Measurements from ENCODE around the gene EPG5.
"Not testable (repeated sequence)": the region's sequence is repeated elsewhere in the genome, so short reads cannot be mapped to it uniquely, and the experiment has no call there.

Gene EPG5

GRCh38 chr18:45995461-45995860, 28.3 kb upstream of the EPG5 start:
- H3K27ac ChIP-seq (ENCODE audit: insufficient read depth in 1 of 2, low read depth in 1 of 2, low read length in 2 of 2, poor library complexity in 1 of 2, severe bottlenecking in 2 of 2): no peak overlapping the region
- H3K36me3 ChIP-seq (ENCODE audit: control insufficient read depth in 4 of 4, insufficient read depth in 4 of 4, low read length in 3 of 4): peaks cover 5 to 48% (median 20%) of the 10 kb centered on the region in 4 experiments
- peaks cover 10 to 22% (median 11%) of the 10 kb centered on the region in 4 experiments for H3K4me1 ChIP-seq (ENCODE audit: control extremely low read depth in 1 of 4, control insufficient read depth in 4 of 4, insufficient read depth in 4 of 4, low read length in 3 of 4)
- no peaks in the 10 kb centered on the region for H3K9me3 ChIP-seq (ENCODE audit: control extremely low read depth in 1 of 5, control insufficient read depth in 4 of 5, insufficient read depth in 2 of 5, low read depth in 1 of 5, low read length in 4 of 5)
- H3K27me3 ChIP-seq (replicated peaks in 2 of 5; ENCODE audit: control insufficient read depth in 4 of 5, insufficient read depth in 5 of 5, low read length in 4 of 5): no peaks in the 10 kb centered on the region
- H3K4me3 ChIP-seq (ENCODE audit: control insufficient read depth in 1 of 7, extremely low read depth in 1 of 7, insufficient read depth in 4 of 7, low read depth in 2 of 7, low read length in 6 of 7): no peak overlapping the region
- DNase-seq: no peak
- WGBS (ENCODE audit: insufficient coverage): no CpG with 5 or more reads among the region's 3 CpGs
- CTCF ChIA-PET: interaction anchor here (3.7 kb wide), 1 partner anchor 78 kb away, joined by 14 read pairs; no protein-coding TSS in a partner anchor
- POLR2A ChIA-PET: no interaction called here

GRCh38 chr18:45993438-45993837, 26.3 kb upstream of the EPG5 start:
- POLR2A ChIA-PET: no interaction called here
- peaks cover 14 to 62% (median 30%) of the 10 kb centered on the region in 4 experiments for H3K36me3 ChIP-seq (ENCODE audit: control insufficient read depth in 4 of 4, insufficient read depth in 4 of 4, low read length in 3 of 4)

GRCh38 chr18:45992527-45992926, 25.4 kb upstream of the EPG5 start:
- ChIA-PET POLR2A (interaction anchor here (0.6 kb wide), 1 partner anchor 281 kb away, joined by 3 read pairs; no protein-coding TSS in a partner anchor), CTCF (interaction anchor here (0.9 to 1.4 kb wide), 3 partner anchors 10 to 81 kb away, joined by 3 to 4 read pairs (median 3); no protein-coding TSS in a partner anchor)
- H3K27me3 ChIP-seq (replicated peaks in 2 of 5; ENCODE audit: control insufficient read depth in 4 of 5, insufficient read depth in 5 of 5, low read length in 4 of 5); DNase-seq; H3K9me3 ChIP-seq (ENCODE audit: control extremely low read depth in 1 of 5, control insufficient read depth in 4 of 5, insufficient read depth in 2 of 5, low read depth in 1 of 5, low read length in 4 of 5); H3K4me1 ChIP-seq (ENCODE audit: control extremely low read depth in 1 of 4, control insufficient read depth in 4 of 4, insufficient read depth in 4 of 4, low read length in 3 of 4); H3K27ac ChIP-seq (ENCODE audit: insufficient read depth in 1 of 2, low read depth in 1 of 2, low read length in 2 of 2, poor library complexity in 1 of 2, severe bottlenecking in 2 of 2); H3K4me3 ChIP-seq (ENCODE audit: control insufficient read depth in 1 of 7, extremely low read depth in 1 of 7, insufficient read depth in 4 of 7, low read depth in 2 of 7, low read length in 6 of 7): not testable (repeated sequence)
- WGBS (ENCODE audit: insufficient coverage): 100% methylated on average over 4 of the region's 6 CpGs
- H3K36me3 ChIP-seq (ENCODE audit: control insufficient read depth in 4 of 4, insufficient read depth in 4 of 4, low read length in 3 of 4): peaks cover 15 to 66% (median 36%) of the 10 kb centered on the region in 4 experiments

More at GRCh38 chr18:45993438-45993837, 26.3 kb upstream of the EPG5 start:
- DNase-seq: no peak
- 100% methylated on average over 4 of the region's 4 CpGs for WGBS (ENCODE audit: insufficient coverage)
- Histone ChIP-seq H3K4me1 (ENCODE audit: control extremely low read depth in 1 of 4, control insufficient read depth in 4 of 4, insufficient read depth in 4 of 4, low read length in 3 of 4) (peaks cover 5 to 11% (median 7%) of the 10 kb centered on the region in 4 experiments), H3K9me3 (ENCODE audit: control extremely low read depth in 1 of 5, control insufficient read depth in 4 of 5, insufficient read depth in 2 of 5, low read depth in 1 of 5, low read length in 4 of 5) (peaks cover 0 to 2% (median 0%) of the 10 kb centered on the region in 5 experiments), H3K27me3 (replicated peaks in 2 of 5; ENCODE audit: control insufficient read depth in 4 of 5, insufficient read depth in 5 of 5, low read length in 4 of 5) (no peaks in the 10 kb centered on the region), H3K4me3 (ENCODE audit: control insufficient read depth in 1 of 7, extremely low read depth in 1 of 7, insufficient read depth in 4 of 7, low read depth in 2 of 7, low read length in 6 of 7) (no peak overlapping the region), H3K27ac (ENCODE audit: insufficient read depth in 1 of 2, low read depth in 1 of 2, low read length in 2 of 2, poor library complexity in 1 of 2, severe bottlenecking in 2 of 2) (no peak overlapping the region)
- CTCF ChIA-PET: interaction anchor here (1.4 to 1.9 kb wide), 4 partner anchors 12 to 80 kb away, joined by 4 to 7 read pairs (median 5); partner anchors contain the start of gene PSTPIP2

- no peaks in the 10 kb centered on the region for H3K4me1 ChIP-seq (ENCODE audit: control extremely low read depth in 1 of 4, control insufficient read depth in 4 of 4, insufficient read depth in 4 of 4, low read length in 3 of 4)
- POLR2A ChIA-PET: no interaction called here
- peaks cover 0 to 2% (median 0%) of the 10 kb centered on the region in 5 experiments for H3K9me3 ChIP-seq (ENCODE audit: control extremely low read depth in 1 of 5, control insufficient read depth in 4 of 5, insufficient read depth in 2 of 5, low read depth in 1 of 5, low read length in 4 of 5)
- CTCF ChIA-PET: interaction anchor here (0.6 to 1.7 kb wide), 4 partner anchors 17 to 325 kb away, joined by 3 to 4 read pairs (median 4); no protein-coding TSS in a partner anchor
- peaks cover 15 to 70% (median 39%) of the 10 kb centered on the region in 4 experiments for H3K36me3 ChIP-seq (ENCODE audit: control insufficient read depth in 4 of 4, insufficient read depth in 4 of 4, low read length in 3 of 4)
- no peak overlapping the region for H3K4me3 ChIP-seq (ENCODE audit: control insufficient read depth in 1 of 7, extremely low read depth in 1 of 7, insufficient read depth in 4 of 7, low read depth in 2 of 7, low read length in 6 of 7)
- no peaks in the 10 kb centered on the region for H3K27me3 ChIP-seq (replicated peaks in 2 of 5; ENCODE audit: control insufficient read depth in 4 of 5, insufficient read depth in 5 of 5, low read length in 4 of 5)
- no peak overlapping the region for H3K27ac ChIP-seq (ENCODE audit: insufficient read depth in 1 of 2, low read depth in 1 of 2, low read length in 2 of 2, poor library complexity in 1 of 2, severe bottlenecking in 2 of 2)
- no CpG with 5 or more reads among the region's 3 CpGs for WGBS (ENCODE audit: insufficient coverage)
- DNase-seq: no peak
Measured at GRCh38 chr18:45991788-45992187, 24.7 kb upstream of the EPG5 start.

GRCh38 chr18:45984546-45985235, 17.6 kb upstream of the EPG5 start:
- H3K27me3 ChIP-seq (replicated peaks in 2 of 5; ENCODE audit: control insufficient read depth in 4 of 5, insufficient read depth in 5 of 5, low read length in 4 of 5): no peaks in the 10 kb centered on the region
- ChIA-PET CTCF (interaction anchor here (0.6 to 1.3 kb wide), 3 partner anchors 11 to 31 kb away, joined by 3 to 5 read pairs (median 3); no protein-coding TSS in a partner anchor), POLR2A (no interaction called here)
- H3K36me3 ChIP-seq (ENCODE audit: control insufficient read depth in 4 of 4, insufficient read depth in 4 of 4, low read length in 3 of 4): peaks cover 10 to 35% (median 20%) of the 10 kb centered on the region in 4 experiments
- H3K4me3 ChIP-seq (ENCODE audit: control insufficient read depth in 1 of 7, extremely low read depth in 1 of 7, insufficient read depth in 4 of 7, low read depth in 2 of 7, low read length in 6 of 7): no peak overlapping the region
- WGBS (ENCODE audit: insufficient coverage): 95% methylated on average over 4 of the region's 4 CpGs
- H3K9me3 ChIP-seq (ENCODE audit: control extremely low read depth in 1 of 5, control insufficient read depth in 4 of 5, insufficient read depth in 2 of 5, low read depth in 1 of 5, low read length in 4 of 5): peaks cover 0 to 2% (median 0%) of the 10 kb centered on the region in 5 experiments
- no peak overlapping the region for H3K27ac ChIP-seq (ENCODE audit: insufficient read depth in 1 of 2, low read depth in 1 of 2, low read length in 2 of 2, poor library complexity in 1 of 2, severe bottlenecking in 2 of 2)
- no peak for DNase-seq
- peaks cover 0 to 7% (median 3%) of the 10 kb centered on the region in 4 experiments for H3K4me1 ChIP-seq (ENCODE audit: control extremely low read depth in 1 of 4, control insufficient read depth in 4 of 4, insufficient read depth in 4 of 4, low read length in 3 of 4)

- 90% methylated on average over 1 of the region's 2 CpGs for WGBS (ENCODE audit: insufficient coverage)
- ChIA-PET CTCF (interaction anchor here (1.0 to 1.4 kb wide), 3 partner anchors 28 to 132 kb away, joined by 3 to 6 read pairs (median 5); no protein-coding TSS in a partner anchor), POLR2A (no interaction called here)
- no peak for DNase-seq
- Histone ChIP-seq H3K9me3 (ENCODE audit: control extremely low read depth in 1 of 5, control insufficient read depth in 4 of 5, insufficient read depth in 2 of 5, low read depth in 1 of 5, low read length in 4 of 5) (no peaks in the 10 kb centered on the region), H3K4me3 (ENCODE audit: control insufficient read depth in 1 of 7, extremely low read depth in 1 of 7, insufficient read depth in 4 of 7, low read depth in 2 of 7, low read length in 6 of 7) (no peak overlapping the region), H3K4me1 (ENCODE audit: control extremely low read depth in 1 of 4, control insufficient read depth in 4 of 4, insufficient read depth in 4 of 4, low read length in 3 of 4) (peaks cover 0 to 7% (median 3%) of the 10 kb centered on the region in 4 experiments), H3K36me3 (ENCODE audit: control insufficient read depth in 4 of 4, insufficient read depth in 4 of 4, low read length in 3 of 4) (peaks cover 0 to 12% (median 3%) of the 10 kb centered on the region in 4 experiments), H3K27me3 (replicated peaks in 2 of 5; ENCODE audit: control insufficient read depth in 4 of 5, insufficient read depth in 5 of 5, low read length in 4 of 5) (no peaks in the 10 kb centered on the region), H3K27ac (ENCODE audit: insufficient read depth in 1 of 2, low read depth in 1 of 2, low read length in 2 of 2, poor library complexity in 1 of 2, severe bottlenecking in 2 of 2) (no peak overlapping the region)
Measured at GRCh38 chr18:45981821-45982220, 14.7 kb upstream of the EPG5 start.

- CTCF ChIA-PET: no interaction called here
- no peaks in the 10 kb centered on the region for H3K9me3 ChIP-seq (ENCODE audit: control extremely low read depth in 1 of 5, control insufficient read depth in 4 of 5, insufficient read depth in 2 of 5, low read depth in 1 of 5, low read length in 4 of 5)
- no peak for DNase-seq
- peaks cover 0 to 10% (median 3%) of the 10 kb centered on the region in 4 experiments for H3K36me3 ChIP-seq (ENCODE audit: control insufficient read depth in 4 of 4, insufficient read depth in 4 of 4, low read length in 3 of 4)
- WGBS (ENCODE audit: insufficient coverage): 73% methylated on average over 2 of the region's 2 CpGs
- POLR2A ChIA-PET: no interaction called here
- no peaks in the 10 kb centered on the region for H3K27me3 ChIP-seq (replicated peaks in 2 of 5; ENCODE audit: control insufficient read depth in 4 of 5, insufficient read depth in 5 of 5, low read length in 4 of 5)
- no peak overlapping the region for H3K4me3 ChIP-seq (ENCODE audit: control insufficient read depth in 1 of 7, extremely low read depth in 1 of 7, insufficient read depth in 4 of 7, low read depth in 2 of 7, low read length in 6 of 7)
- H3K4me1 ChIP-seq (ENCODE audit: control extremely low read depth in 1 of 4, control insufficient read depth in 4 of 4, insufficient read depth in 4 of 4, low read length in 3 of 4): peaks cover 0 to 7% (median 3%) of the 10 kb centered on the region in 4 experiments
- no peak overlapping the region for H3K27ac ChIP-seq (ENCODE audit: insufficient read depth in 1 of 2, low read depth in 1 of 2, low read length in 2 of 2, poor library complexity in 1 of 2, severe bottlenecking in 2 of 2)
Measured at GRCh38 chr18:45980229-45980628, 13.1 kb upstream of the EPG5 start.
